HG02759 (cell line): ENCODE results near the gene UAP1L1.
"Not testable (repeated sequence)": the region's sequence is repeated elsewhere in the genome, so short reads cannot be mapped to it uniquely, and the experiment has no call there.

ENCODE experiments used
- ATAC-seq: cut with Tn5 transposase; IDR thresholded peaks from one replicate; pipeline ENCODE4 v1.9.1; 2021; ENCODE audit warnings: mild to moderate bottlenecking, moderate library complexity; ENCODE audit not compliant: unreplicated experiment

The UAP1L1 gene

GRCh38 chr9:137077010-137077747, at the start of gene UAP1L1:
Gene UAP1L1, plus strand, starts transcription at chr9:137077517. Its CDS starts 16 bp downstream, at chr9:137077533.
- ATAC-seq = peak; percentile 65

DNA sequence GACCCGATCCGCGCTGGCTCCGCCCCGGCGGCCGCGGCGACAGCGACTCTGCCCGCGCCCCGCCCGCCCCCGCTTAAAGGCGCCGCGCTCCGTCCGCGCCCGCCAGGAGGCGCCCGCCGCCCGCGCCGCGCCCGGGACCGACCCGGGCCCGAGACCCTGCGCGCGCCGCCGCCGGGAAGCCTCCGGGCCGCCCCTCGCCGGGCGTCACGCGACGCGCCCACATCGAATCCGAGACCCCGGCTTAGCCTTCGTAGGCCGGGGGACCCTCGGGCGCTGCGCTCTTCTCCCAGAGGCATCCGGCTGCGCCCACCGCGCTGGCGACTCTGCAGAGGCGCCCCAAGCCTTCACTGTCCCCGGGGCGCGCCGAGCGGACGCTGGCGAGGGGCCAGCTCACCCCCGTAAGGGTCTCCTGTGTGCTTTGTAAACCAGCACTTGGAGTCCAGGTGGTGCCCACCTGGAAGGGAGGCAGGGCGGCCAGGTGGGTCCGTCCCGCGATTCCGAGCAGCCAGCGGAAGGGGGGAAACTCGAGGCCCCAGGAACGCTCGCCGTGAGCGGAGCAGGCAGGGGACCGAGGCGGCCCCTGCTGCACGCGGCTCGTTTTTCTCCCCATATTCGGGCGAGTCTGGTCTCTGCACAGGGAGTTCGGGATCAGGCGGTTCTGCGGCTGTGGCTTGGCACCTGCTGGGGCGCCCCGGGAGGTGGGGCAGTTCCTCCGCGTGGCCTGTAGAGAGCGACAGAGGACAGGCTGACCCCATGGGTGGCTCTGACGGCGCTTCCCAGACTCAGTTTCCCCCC, 48.9 kb upstream of the UAP1L1 start:
- ATAC-seq = peak; percentile 58

DNA sequence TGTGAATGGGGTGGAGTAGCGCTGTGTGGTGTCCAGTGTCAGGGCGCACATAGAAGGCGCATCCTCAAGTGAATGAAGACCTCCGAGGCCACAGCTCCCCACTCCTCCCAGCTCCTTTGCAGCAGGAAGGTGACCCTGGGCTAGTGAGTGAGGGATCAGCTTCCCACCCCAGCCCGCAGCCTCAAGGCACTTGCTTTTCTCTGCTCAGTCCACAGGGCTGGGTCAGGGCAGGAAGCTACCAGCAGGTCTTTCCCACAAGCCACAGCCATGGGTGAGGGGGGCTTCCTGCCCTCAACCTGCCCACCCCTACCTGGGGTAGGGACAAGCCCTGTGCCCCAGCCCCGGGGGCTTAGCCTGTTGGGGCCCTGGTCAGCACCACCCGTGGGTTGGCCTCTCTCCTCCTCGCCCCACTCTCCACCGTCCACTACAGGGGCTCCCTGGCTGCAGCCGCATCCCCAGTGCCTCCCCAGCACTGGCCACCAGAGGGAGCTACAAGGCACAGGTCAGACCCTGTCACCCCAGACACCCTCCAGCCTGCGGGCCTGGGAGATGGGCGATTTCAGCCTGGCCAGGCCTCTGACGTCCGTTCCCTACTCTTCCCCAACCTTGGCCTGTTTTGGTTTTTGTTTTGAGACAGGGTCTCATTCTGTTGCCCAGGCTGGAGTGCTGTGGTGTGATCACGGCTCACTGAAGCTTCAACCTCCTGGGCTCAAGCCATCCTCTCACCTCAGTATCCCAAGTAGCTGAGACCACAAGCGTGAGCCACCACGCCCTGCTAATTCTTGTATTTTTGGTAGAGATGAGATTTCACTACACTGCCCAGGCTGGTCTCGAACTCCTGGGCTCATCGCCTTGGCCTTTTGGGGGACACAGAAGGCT, 48.0 kb upstream of the UAP1L1 start:
- ATAC-seq = no peak

GRCh38 chr9:137030006-137030405, 47.3 kb upstream of the UAP1L1 start:
- no peak for ATAC-seq

GRCh38 chr9:137030538-137031527, 46.5 kb upstream of the UAP1L1 start:
- ATAC-seq = no peak

DNA sequence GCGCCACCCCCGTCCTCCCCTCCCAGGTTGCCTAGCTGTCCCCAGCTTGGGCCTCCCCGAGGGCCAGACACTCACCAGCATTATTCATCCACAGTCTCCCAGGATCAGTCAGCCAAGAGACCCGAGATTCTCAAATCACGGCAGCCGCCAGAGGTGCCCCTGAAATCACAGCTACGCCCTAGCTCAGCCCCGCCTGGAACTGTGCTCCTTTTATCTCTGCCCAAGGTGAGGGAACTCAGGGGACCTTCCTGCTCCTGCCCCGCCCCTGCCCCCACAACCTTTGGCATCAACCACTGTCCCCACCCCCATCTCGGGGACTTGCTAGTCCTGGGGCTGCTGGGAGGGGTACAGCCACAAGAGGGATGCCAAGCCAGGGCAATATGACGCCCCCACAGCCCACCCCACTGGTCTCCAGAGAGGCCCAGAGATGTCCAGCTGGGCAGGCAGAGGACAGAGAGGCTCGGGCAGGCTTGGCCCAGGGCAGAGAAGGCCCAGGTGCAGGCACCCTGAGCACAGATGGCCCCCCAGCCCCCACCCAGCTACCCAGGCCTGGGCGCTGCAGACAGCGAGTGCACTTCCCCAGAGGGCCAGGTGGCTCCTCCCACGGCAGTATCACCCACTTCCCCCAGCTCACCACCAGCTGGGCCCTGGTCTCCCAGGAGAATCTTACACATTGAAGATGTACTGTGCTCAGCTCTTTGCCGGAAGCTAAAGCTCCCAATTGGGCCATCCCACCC, 45.2 kb upstream of the UAP1L1 start, which contains the start of gene FUT7:
Gene FUT7, minus strand, starts transcription at position 185 of the 737 bp plus-strand sequence. Its CDS starts 97 bp downstream, at position 88.
- ATAC-seq = no peak

DNA sequence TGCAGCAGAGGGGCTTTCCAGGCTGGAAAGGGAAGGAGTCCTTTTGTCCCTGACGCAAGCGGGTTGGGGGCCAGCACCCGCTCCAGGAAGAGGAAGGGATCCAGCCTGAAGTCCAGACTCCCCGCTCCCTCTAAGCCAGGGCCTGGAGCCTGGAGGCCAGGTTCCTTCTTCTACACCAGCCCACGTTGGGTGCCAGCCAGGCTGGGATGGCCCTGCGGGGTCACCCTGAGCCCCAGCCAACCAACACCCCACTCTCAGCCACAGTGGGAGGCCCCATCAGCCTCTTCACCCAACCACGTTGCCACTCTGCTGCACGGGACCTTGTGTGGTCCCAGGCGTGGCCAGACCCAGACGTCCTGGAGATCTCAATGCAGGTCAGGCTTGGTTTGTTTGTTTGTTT, 44.5 kb upstream of the UAP1L1 start:
- no peak for ATAC-seq

DNA sequence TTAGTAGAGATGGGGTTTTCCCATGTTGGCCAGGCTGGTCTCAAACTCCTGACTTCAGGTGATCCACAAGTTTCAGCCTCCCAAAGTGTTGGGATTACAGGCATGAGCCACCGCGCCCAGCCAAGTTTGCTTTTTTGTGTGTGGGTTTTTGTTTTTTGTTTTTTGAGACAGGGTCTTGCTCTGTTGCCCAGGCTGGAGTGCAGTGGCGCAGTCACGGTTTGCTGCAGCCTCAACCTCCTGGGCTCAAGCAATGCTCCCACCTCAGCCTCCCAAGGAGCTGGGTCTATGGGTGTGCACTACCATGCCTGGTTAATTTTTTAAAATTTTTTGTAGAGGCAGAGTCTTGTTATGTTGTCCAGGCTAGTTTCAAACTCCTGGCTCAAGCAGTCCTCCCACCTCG, 43.8 kb upstream of the UAP1L1 start:
- ATAC-seq = not testable (repeated sequence)

DNA sequence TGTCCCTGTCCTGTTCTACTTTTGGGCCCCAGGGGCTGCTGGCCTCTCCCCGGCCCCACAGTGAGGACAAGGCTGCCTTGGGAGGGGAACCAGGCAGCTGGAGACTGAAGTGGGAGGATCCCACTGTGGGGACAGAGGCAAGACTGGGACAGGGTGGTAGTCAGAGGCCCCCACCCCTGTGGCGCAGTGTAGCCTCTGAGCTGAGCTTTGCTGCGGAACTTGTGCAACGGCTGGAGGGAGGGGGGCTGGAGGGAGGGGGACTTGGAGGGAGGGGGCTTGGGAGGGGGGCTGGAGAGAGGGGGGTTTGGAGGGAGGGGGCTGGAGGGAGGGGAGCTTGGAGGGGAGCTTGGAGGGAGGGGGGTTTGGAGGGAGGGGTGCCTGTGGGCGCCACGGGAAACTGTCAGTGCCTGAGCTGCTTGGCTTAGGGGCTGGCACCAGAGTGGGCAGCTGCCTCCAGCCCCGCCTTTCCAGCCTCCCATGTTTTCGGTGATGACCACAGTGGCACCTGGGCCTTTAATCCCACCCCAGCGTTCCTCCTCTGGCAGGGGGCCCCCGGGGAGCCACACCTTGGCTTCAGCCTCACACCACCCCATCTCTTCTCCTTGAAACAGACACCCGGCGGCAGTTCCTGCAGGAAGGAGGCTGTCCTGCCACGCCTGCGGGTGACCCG, 43.1 kb upstream of the UAP1L1 start:
- ATAC-seq = peak; percentile 16

- ATAC-seq = peak; percentile 64
Measured at GRCh38 chr9:137034709-137035506, 42.4 kb upstream of the UAP1L1 start.

GRCh38 chr9:137035507-137035834, 41.8 kb upstream of the UAP1L1 start:
- no peak for ATAC-seq

DNA sequence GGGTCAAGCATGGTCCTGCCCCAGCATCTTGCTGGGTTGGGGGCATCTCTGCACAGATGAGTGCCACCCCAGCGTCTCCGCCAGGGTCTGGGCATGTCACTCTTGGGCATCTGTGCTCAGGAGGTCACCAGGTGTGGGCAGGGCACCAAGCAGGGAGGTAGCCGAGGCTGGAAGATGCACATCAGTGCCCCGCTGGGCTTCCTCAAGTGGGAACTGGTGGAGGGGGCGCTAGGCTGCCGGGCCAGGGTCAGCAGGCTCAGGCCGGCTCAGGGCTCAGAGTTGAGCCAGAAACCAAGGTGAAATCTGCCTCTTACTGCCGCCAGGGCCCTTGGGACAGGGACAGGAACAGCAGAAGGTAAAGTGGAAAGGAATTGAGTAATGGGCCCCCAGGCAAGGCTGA, 41.4 kb upstream of the UAP1L1 start:
- ATAC-seq = no peak

- no peak for ATAC-seq
Measured at GRCh38 chr9:137037035-137037434, 40.3 kb upstream of the UAP1L1 start.

DNA sequence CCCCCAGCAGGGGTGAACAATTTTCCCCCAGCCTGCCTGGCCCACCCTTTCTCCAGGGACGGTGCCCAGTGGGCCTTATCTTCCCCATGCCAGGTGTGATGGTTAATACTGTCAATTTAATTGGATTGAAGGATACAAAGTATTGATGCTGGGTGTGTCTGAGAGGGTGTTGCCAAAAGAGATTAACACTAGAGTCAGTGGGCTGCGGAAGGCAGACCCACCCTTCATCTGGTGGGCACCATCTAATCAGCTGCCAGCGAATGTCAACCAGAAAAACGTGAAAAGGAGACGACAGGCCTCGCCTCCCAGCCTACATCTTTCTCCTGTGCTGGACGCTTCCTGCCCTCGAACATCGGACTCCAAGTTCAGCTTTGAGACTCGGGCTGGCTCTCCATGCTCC, 39.8 kb upstream of the UAP1L1 start:
- no peak for ATAC-seq

- no peak for ATAC-seq
Measured at GRCh38 chr9:137038916-137039315, 38.4 kb upstream of the UAP1L1 start.

GRCh38 chr9:137039611-137040366, 37.5 kb upstream of the UAP1L1 start:
- no peak for ATAC-seq

DNA sequence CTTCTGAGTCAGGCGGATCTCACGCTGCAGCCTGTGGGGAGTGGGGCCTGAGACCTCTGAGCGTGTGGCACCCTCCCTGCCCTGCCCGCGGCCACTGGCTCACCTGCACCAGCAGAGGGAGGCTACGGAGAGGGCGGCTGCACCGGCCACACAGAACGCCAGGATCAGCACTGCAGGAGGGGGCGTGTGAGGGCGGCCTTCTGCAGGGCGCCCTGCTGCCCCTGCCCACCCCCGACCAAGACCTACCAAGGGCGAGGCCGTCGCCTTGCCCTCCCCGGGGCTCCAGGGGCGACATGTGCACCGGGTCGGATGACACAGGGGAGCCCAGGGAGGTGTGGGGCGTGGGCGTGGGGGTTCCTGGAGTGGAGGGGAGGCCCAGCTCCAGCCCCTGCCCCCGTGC, 36.7 kb upstream of the UAP1L1 start:
- ATAC-seq = no peak
